A549 treated with DMSO at 1 μM for 4 hours (cell line): ENCODE results near the gene TREML1. TPM values are rescaled to one million over a fixed set of nuclear protein-coding genes. Genes with fewer than 3 reads are reported as not detected.

ENCODE experiments used
- total RNA-seq: library from RNA; stranded (reverse); fragments of 200-300 nt; extraction: Qiagen RNA extraction; gene quantifications from 5 replicates; pipeline ENCODE4 v1.2.3, GENCODE V29; 2022; ENCODE audit warnings: low read depth

Gene TREML1, protein sequence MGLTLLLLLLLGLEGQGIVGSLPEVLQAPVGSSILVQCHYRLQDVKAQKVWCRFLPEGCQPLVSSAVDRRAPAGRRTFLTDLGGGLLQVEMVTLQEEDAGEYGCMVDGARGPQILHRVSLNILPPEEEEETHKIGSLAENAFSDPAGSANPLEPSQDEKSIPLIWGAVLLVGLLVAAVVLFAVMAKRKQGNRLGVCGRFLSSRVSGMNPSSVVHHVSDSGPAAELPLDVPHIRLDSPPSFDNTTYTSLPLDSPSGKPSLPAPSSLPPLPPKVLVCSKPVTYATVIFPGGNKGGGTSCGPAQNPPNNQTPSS
- total RNA-seq, result not detected in 5 replicates

DNA sequence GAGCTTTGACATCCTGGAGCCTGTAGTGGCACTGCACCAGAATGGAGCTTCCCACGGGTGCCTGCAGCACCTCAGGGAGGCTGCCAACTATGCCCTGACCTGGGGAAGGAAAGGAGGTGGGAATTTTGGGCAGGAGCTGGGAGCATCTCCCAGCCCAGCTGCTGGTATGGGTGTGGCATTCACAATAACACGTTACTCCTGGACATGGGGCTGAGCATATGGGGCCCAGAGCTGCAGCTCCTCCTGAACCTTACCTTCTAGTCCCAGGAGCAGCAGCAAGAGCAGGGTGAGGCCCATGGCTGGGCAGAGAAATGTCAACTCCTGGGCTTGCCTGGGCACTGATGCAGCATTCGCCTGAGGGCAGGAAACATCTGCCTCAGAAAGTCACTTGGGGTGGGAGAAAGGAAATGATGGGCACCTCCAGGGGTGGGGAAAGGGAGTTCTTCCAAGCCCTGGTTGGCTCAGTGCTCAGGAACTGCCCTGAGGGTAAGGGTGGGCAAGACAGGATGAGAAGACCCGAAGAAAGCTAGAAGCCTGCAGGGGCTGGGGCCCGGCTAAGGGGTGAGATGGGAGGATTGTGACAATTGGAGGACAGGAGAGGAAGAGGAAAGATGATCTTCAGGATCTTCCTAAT is at the start of gene TREML1:
TSS of gene TREML1 (minus strand) at position 356 of the 634 bp plus-strand sequence. CDS start at position 297, 59 bp downstream.

DNA sequence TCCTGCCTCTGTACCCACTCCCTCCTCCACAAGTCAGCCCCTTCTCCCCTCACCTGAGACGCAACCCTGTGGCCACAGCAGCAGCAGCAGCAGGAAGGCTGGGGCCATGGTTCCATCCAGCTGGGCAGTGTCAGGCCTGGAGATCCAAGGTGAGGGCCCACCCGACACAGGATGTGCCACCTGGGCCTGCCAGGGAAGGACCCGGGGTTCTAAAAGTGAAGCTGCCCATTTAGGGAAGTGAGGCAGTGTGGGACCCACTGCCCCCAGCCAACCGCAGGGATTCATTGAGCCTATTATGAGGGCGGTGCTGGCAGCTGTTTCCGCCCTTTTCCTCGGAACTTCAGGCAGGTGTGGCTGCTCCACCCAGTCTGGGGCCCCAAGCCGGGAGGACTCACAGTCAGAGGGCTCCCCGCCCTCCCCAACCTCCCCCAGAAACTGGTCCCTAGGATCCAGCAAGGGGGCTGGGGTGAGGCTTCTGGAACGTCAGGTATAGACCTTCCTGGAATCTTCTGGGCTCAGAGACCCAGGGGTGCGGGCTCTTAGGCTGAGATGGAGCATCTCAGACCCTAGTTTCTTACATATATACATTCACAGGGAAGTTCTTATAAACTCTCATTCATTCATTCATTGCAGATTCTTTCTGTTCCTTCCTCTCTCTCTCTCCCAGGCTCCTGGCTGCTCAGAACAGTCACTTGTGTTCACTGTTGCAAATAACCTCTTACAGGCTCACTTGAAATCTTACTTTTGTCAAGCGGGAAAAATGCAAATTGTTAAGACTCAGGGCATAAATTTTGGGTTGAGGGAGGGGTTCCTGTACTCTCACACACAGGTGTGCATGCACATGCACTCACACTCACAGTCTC is 47.0 kb upstream of the TREML1 start, which contains the start of gene TREML2:
TSS of gene TREML2 (minus strand) at position 249 of the 863 bp plus-strand sequence. CDS start at position 108, 141 bp downstream.

DNA sequence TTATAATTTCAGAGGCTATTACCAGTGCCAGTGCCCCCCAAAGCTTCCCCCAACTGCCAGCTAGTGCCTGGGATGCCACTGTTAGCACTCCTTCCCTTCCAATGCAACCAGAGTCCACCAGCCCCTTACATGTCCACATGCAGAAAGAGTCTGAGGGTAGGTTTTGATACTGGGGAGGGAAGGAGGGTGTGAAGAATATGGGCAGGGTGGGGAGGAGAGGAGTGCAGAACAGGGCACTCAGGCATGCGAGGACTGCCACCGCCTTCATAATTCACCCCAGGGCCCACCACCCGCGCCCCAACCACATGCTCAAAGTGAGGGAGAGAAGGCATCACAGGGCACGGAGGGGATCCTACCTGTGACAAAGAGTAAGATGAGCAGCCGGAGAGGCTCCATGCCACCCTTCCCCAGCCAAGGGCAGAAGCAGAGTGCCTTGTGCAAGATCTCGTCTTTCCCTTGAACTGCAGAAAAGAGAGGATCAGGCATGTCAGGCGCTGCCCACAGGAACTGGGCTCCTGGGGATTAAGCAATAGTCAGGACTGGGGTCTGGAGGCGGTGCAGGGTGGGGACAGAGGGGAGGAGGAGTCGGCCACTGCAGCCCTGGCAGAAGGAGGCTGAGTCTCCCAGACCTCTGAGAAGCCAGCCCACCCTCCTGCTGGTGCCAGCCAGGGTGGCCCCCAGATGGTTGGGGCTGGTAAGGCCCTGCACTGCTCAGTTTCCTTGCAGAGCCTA is 8.7 kb upstream of the TREML1 start, which contains the start of gene TREM2:
TSS of gene TREM2 (minus strand) at position 430 of the 732 bp plus-strand sequence. CDS start at position 396, 34 bp downstream.

Other genes with a start within 250 kb of the TREML1 start
- 0.28 to 0.38 TPM (median 0.33 TPM) in 5 replicates for gene UNC5CL, start 115.1 kb downstream of the TREML1 start, total RNA-seq
- not detected in 5 replicates for gene TSPO2, start 111.9 kb downstream of the TREML1 start, total RNA-seq
- not detected in 5 replicates for gene APOBEC2, start 101.1 kb downstream of the TREML1 start, total RNA-seq
- 19.0 to 22.8 TPM (median 19.6 TPM) in 5 replicates for gene OARD1, start 82.0 kb downstream of the TREML1 start, total RNA-seq
- 12.5 to 16.6 TPM (median 15.6 TPM) in 5 replicates for gene NFYA, start 81.4 kb downstream of the TREML1 start, total RNA-seq
- 0.09 TPM in 1 of 5 replicates, not detected in the others for gene TREM2, start 8.8 kb upstream of the TREML1 start, total RNA-seq
- not detected in 5 replicates for gene TREML2, start 46.8 kb upstream of the TREML1 start, total RNA-seq
- gene TREML4, start 74.0 kb upstream of the TREML1 start, total RNA-seq, result not detected in 5 replicates
- gene TREM1, start 132.3 kb upstream of the TREML1 start, total RNA-seq, result 0.09 to 0.30 TPM (median 0.13 TPM) in 4 of 5 replicates, not detected in the other
- gene NCR2, start 181.3 kb upstream of the TREML1 start, total RNA-seq, result not detected in 5 replicates